PFSK-1 (cell line): ENCODE measurements around the gene LHPP.

Experiments
- POLR2AphosphoS5 ChIP-seq: IDR thresholded peaks from 2 replicates; pipeline ENCODE4 v1.6.1; 2012; ENCODE audit warnings: low read depth, mild to moderate bottlenecking, control low read depth, low read length, moderate library complexity
- TAF1 ChIP-seq: IDR thresholded peaks from 2 replicates; pipeline ENCODE4 v1.6.1; 2012; ENCODE audit warnings: low read length, control low read depth, borderline replicate concordance; ENCODE audit not compliant: insufficient read depth
- TF ChIP-seq, protein P1 (sequence below), 2 experiments: IDR thresholded peaks; 2 replicates each; pipeline versions ENCODE4 v1.6.1 to v1.8.0; 2011 to 2012; ENCODE audit warnings: low read depth in 2 of 2, low read length in 2 of 2, control low read depth in 1 of 2, inconsistent platforms in 1 of 2, mild to moderate bottlenecking in 1 of 2, moderate library complexity in 1 of 2; ENCODE audit not compliant: insufficient read depth in 1 of 2

DNA sequence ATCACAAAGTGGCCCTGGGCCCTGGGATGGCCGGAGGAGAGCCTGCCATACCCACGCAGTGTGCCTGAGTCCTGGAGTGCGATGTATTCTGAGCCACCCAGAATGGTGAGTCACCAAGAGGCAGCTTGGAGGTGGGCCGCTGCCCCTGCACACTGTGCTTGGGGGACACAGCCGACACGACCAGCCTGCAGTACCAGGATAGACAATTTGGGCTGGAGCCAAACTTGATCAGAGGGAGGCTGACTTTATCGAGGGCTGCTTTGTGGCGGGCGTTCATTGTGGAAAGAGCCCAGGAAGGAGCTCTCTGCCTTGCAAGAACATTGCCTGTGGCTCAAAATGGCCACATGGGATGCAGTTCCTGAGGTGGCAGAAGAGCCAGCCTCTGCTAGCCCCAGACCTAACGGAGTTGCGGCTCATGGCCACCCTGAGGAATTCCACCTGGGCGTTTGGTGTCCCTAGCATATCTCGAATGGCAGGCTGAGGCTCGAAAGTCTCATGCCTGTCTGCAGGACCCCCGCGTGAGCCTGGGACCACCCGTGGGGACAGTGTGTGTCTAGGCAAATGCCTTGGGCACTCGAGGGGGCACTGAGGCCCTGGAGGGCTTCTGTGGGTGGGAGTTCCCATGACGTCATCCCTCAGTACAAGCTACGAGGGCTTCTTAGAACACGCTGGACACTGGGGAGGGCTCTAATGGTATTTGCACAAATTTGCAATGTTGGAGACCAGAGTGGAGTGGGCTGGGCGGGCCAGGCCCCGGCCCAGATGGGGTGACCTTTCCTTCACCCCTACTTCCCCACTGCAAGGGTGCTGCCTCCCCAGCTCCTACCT lies 79.7 kb downstream of the LHPP start:
- TF ChIP-seq POLR2AphosphoS5 (no peak), TAF1 (no peak)
- TF ChIP-seq, protein P1, sequence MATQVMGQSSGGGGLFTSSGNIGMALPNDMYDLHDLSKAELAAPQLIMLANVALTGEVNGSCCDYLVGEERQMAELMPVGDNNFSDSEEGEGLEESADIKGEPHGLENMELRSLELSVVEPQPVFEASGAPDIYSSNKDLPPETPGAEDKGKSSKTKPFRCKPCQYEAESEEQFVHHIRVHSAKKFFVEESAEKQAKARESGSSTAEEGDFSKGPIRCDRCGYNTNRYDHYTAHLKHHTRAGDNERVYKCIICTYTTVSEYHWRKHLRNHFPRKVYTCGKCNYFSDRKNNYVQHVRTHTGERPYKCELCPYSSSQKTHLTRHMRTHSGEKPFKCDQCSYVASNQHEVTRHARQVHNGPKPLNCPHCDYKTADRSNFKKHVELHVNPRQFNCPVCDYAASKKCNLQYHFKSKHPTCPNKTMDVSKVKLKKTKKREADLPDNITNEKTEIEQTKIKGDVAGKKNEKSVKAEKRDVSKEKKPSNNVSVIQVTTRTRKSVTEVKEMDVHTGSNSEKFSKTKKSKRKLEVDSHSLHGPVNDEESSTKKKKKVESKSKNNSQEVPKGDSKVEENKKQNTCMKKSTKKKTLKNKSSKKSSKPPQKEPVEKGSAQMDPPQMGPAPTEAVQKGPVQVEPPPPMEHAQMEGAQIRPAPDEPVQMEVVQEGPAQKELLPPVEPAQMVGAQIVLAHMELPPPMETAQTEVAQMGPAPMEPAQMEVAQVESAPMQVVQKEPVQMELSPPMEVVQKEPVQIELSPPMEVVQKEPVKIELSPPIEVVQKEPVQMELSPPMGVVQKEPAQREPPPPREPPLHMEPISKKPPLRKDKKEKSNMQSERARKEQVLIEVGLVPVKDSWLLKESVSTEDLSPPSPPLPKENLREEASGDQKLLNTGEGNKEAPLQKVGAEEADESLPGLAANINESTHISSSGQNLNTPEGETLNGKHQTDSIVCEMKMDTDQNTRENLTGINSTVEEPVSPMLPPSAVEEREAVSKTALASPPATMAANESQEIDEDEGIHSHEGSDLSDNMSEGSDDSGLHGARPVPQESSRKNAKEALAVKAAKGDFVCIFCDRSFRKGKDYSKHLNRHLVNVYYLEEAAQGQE (IDR thresholded peaks at IDR 0.05; ENCODE audit: insufficient read depth in 1 of 2, low read depth in 2 of 2, low read length in 2 of 2) = no peak
